GM23338 (cell line): ENCODE data around the gene LCE5A. TPM values are rescaled to one million over a fixed set of nuclear protein-coding genes. Genes with fewer than 3 reads are reported as not detected.

Experiments used
- ATAC-seq: fragments of 200-7000 bp; cut with Tn5 transposase; 3 replicates; pipeline ENCODE4 v1.9.1; 2020
- DNase-seq: peaks from one replicate; pipeline ENCODE4 v3.0.0-alpha.2; 2015; ENCODE audit warnings: low spot score
- H2AFZ ChIP-seq: fragments of 200-600 bp; sonication (generic); 2 replicates; pipeline ENCODE4 v1.8.0; 2016; ENCODE audit warnings: antibody characterized with exemption, mild to moderate bottlenecking, moderate library complexity
- H3F3A ChIP-seq: fragments of 200-600 bp; sonication (generic); replicated peaks from 2 replicates; pipeline ENCODE4 v1.8.0; 2017; ENCODE audit warnings: antibody characterized with exemption, mixed run types, low read depth
- H3K27ac ChIP-seq: fragments of 200-600 bp; sonication (generic); 2 replicates; pipeline ENCODE4 v1.6.1; 2016; ENCODE audit warnings: low read depth
- H3K27me3 ChIP-seq: fragments of 200-600 bp; sonication (generic); 2 replicates; pipeline ENCODE4 v1.8.0; 2016; ENCODE audit warnings: mild to moderate bottlenecking, mixed run types, moderate library complexity; ENCODE audit not compliant: insufficient read depth
- H3K36me3 ChIP-seq: fragments of 200-600 bp; sonication (generic); 2 replicates; pipeline ENCODE4 v1.8.0; 2016; ENCODE audit warnings: mild to moderate bottlenecking; ENCODE audit not compliant: insufficient read depth
- H3K4me1 ChIP-seq: fragments of 200-600 bp; sonication (generic); 2 replicates; pipeline ENCODE4 v1.8.0; 2016; ENCODE audit warnings: mild to moderate bottlenecking, moderate library complexity; ENCODE audit not compliant: insufficient read depth
- H3K4me2 ChIP-seq: fragments of 200-600 bp; sonication (generic); 2 replicates; pipeline ENCODE4 v1.7.1; 2017; ENCODE audit warnings: mixed run types
- H3K4me3 ChIP-seq: fragments of 200-600 bp; sonication (generic); 2 replicates; pipeline ENCODE4 v1.6.1; 2016; ENCODE audit warnings: mixed run types
- H3K79me2 ChIP-seq: fragments of 200-600 bp; sonication (generic); replicated peaks from 2 replicates; pipeline ENCODE4 v1.8.0; 2017; ENCODE audit warnings: mild to moderate bottlenecking; ENCODE audit not compliant: insufficient read depth
- H3K9me2 ChIP-seq: fragments of 200-600 bp; sonication (generic); 2 replicates; pipeline ENCODE4 v1.8.0; 2017; ENCODE audit not compliant: insufficient read depth
- H4K20me1 ChIP-seq: fragments of 200-600 bp; sonication (generic); replicated peaks from 2 replicates; pipeline ENCODE4 v1.8.0; 2017; ENCODE audit warnings: mild to moderate bottlenecking; ENCODE audit not compliant: insufficient read depth
- H3K27ac Mint-ChIP-seq: 2 replicates; pipeline ENCODE4 v1.8.0; 2020; ENCODE audit warnings: inconsistent platforms, mild to moderate bottlenecking, moderate library complexity, mixed read lengths
- H3K27me3 Mint-ChIP-seq: 3 replicates; pipeline ENCODE4 v1.8.0; 2022; ENCODE audit warnings: low read depth, mild to moderate bottlenecking, moderate library complexity, mixed read lengths, inconsistent platforms; ENCODE audit not compliant: insufficient read depth, poor library complexity
- H3K36me3 Mint-ChIP-seq: 3 replicates; pipeline ENCODE4 v1.8.0; 2021; ENCODE audit warnings: low read depth, mild to moderate bottlenecking, inconsistent platforms, moderate library complexity, mixed read lengths
- H3K4me1 Mint-ChIP-seq: 3 replicates; pipeline ENCODE4 v1.8.0; 2020; ENCODE audit warnings: mild to moderate bottlenecking, inconsistent platforms, mixed read lengths
- H3K4me3 Mint-ChIP-seq: 3 replicates; pipeline ENCODE4 v1.8.0; 2021; ENCODE audit warnings: moderate library complexity, mild to moderate bottlenecking, inconsistent platforms, mixed read lengths
- H3K9me3 Mint-ChIP-seq: 3 replicates; pipeline ENCODE4 v1.8.0; 2020; ENCODE audit warnings: moderate library complexity, mild to moderate bottlenecking, inconsistent platforms, mixed read lengths
- CREB1 ChIP-seq: fragments of 250-450 bp; sonication (Bioruptor Pico); IDR thresholded peaks from 2 replicates; pipeline ENCODE4 v1.5.0; 2020; ENCODE audit warnings: low read depth, mild to moderate bottlenecking, moderate library complexity
- ETS1 ChIP-seq: IDR thresholded peaks from 2 replicates; pipeline ENCODE4 v1.6.1; 2016; ENCODE audit warnings: antibody characterized with exemption
- EZH2 ChIP-seq: fragments of 200-600 bp; sonication (generic); IDR thresholded peaks from one replicate; pipeline ENCODE4 v1.8.0; 2017; ENCODE audit warnings: antibody characterized with exemption, mild to moderate bottlenecking, low read depth; ENCODE audit not compliant: unreplicated experiment
- JUNB ChIP-seq: IDR thresholded peaks from one replicate; pipeline ENCODE4 v1.6.1; 2016; ENCODE audit warnings: antibody characterized with exemption; ENCODE audit not compliant: unreplicated experiment
- STAT1 ChIP-seq: IDR thresholded peaks from one replicate; pipeline ENCODE4 v1.6.1; 2016; ENCODE audit warnings: antibody characterized with exemption; ENCODE audit not compliant: unreplicated experiment
- ZNF462 ChIP-seq: fragments of 250-450 bp; sonication (Bioruptor Pico); IDR thresholded peaks from 2 replicates; pipeline ENCODE4 v1.5.0; 2020; ENCODE audit warnings: mild to moderate bottlenecking, moderate library complexity
- polyA plus RNA-seq: library from polyadenylated mRNA; unstranded; fragments of >200 nt; fragmentation: Nextera tagmentation; extraction: Ambion mirVana; gene quantifications from 2 replicates; pipeline ENCODE4 v1.2.1, GENCODE V29; 2016
- total RNA-seq: library from RNA; depleted of rRNA; stranded (reverse); fragments of >200 nt; shearing (Covaris generic); gene quantifications from 2 replicates; pipeline ENCODE4 v1.2.3, GENCODE V29; 2014

Gene LCE5A
- total and polyA plus RNA-seq, 2 experiments from 2014 or later, result not detected

DNA sequence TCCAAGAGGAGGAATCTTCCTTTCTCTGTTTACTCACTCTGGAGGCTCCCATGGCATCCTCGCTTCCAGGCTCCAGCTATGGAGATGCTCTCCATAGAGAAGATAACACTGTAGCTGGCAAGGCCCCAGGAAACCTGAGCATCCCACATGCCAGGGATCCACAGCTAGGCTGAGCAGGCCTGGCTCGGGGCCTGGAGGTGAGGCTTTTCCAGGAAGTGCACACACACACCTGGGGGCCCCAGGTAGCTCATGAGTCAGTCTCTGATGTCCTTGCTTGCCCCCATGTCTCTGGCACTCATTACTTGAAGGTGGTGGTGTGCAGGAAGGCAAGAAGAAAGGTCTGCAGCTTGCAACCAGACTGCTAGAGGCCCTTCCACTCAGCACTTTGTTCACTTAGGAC is 5.5 kb upstream of the LCE5A start:
- Histone ChIP-seq H3F3A (no peaks in the 10 kb centered on the region), H3K4me2 (no peak overlapping the region), H3K27me3 (no peaks in the 10 kb centered on the region; the same call in 1 of the 2 replicates), H3K27ac (no peak overlapping the region), H3K4me1 (no peaks in the 10 kb centered on the region), H2AFZ (no peak overlapping the region), H3K4me3 (no peak overlapping the region), H4K20me1 (no peaks in the 10 kb centered on the region), H3K9me2 (no peaks in the 10 kb centered on the region), H3K36me3 (no peaks in the 10 kb centered on the region), H3K79me2 (no peaks in the 10 kb centered on the region)
- H3K9me3 Mint-ChIP-seq, result no peaks in the 10 kb centered on the region
- ATAC-seq, result no peak
- no peak for DNase-seq
- no peak overlapping the region for H3K4me3 Mint-ChIP-seq
- no peaks in the 10 kb centered on the region for H3K27me3 Mint-ChIP-seq
- H3K4me1 Mint-ChIP-seq, result no peaks in the 10 kb centered on the region
- no peaks in the 10 kb centered on the region for H3K36me3 Mint-ChIP-seq
- no peak overlapping the region for H3K27ac Mint-ChIP-seq
- TF ChIP-seq ETS1, result no peak
- TF ChIP-seq ZNF462, result no peak
- no peak for TF ChIP-seq STAT1
- no peak for TF ChIP-seq EZH2
- no peak for TF ChIP-seq CREB1
- no peak for TF ChIP-seq JUNB
